ENCODE measurements around the gene UQCC2.

Gene UQCC2

GRCh38 chr6:33729059-33729458 lies 17.6 kb upstream of the UQCC2 start:
- no peaks in the 10 kb centered on the region for H3F3A ChIP-seq (ENCODE audit: control insufficient read depth, insufficient read depth)
- H3K36me3 ChIP-seq (ENCODE audit: control insufficient read depth, low read length): no peaks in the 10 kb centered on the region
- no peak overlapping the region for H3K4me2 ChIP-seq (ENCODE audit: low read length)
- TF ChIP-seq, protein P1, sequence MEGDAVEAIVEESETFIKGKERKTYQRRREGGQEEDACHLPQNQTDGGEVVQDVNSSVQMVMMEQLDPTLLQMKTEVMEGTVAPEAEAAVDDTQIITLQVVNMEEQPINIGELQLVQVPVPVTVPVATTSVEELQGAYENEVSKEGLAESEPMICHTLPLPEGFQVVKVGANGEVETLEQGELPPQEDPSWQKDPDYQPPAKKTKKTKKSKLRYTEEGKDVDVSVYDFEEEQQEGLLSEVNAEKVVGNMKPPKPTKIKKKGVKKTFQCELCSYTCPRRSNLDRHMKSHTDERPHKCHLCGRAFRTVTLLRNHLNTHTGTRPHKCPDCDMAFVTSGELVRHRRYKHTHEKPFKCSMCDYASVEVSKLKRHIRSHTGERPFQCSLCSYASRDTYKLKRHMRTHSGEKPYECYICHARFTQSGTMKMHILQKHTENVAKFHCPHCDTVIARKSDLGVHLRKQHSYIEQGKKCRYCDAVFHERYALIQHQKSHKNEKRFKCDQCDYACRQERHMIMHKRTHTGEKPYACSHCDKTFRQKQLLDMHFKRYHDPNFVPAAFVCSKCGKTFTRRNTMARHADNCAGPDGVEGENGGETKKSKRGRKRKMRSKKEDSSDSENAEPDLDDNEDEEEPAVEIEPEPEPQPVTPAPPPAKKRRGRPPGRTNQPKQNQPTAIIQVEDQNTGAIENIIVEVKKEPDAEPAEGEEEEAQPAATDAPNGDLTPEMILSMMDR (IDR thresholded peaks at IDR 0.05; ENCODE audit: low read depth, low read length, poor library complexity, severe bottlenecking): no peak
- no peak for TF ChIP-seq EZH2phosphoT487 (IDR thresholded peaks at IDR 0.05; ENCODE audit: borderline replicate concordance, low read length)
- H3K4me1 ChIP-seq (ENCODE audit: control insufficient read depth, low read length): peaks cover 13% of the 10 kb centered on the region
- no peaks in the 10 kb centered on the region for H4K20me1 ChIP-seq (ENCODE audit: control insufficient read depth, insufficient read depth, low read depth, low read length)
- no peaks in the 10 kb centered on the region for H3K79me2 ChIP-seq (ENCODE audit: control insufficient read depth, low read length)
- no peaks in the 10 kb centered on the region for H3K9me3 ChIP-seq (ENCODE audit: control insufficient read depth, insufficient read depth, low read length)
- no peak overlapping the region for H3K27ac ChIP-seq (ENCODE audit: low read depth, low read length)
- no peak overlapping the region for H3K4me3 ChIP-seq (ENCODE audit: low read length)
- H3K27me3 ChIP-seq (ENCODE audit: control insufficient read depth, low read length): peaks cover 35% of the 10 kb centered on the region
- no peaks in the 10 kb centered on the region for H3K9me2 ChIP-seq (replicated peaks; ENCODE audit: control insufficient read depth, low read length)

GRCh38 chr6:33728438-33728837 lies 16.9 kb upstream of the UQCC2 start:
- Histone ChIP-seq H3K36me3 (ENCODE audit: control insufficient read depth, low read length) (no peaks in the 10 kb centered on the region), H3K9me2 (replicated peaks; ENCODE audit: control insufficient read depth, low read length) (no peaks in the 10 kb centered on the region), H3K27me3 (ENCODE audit: control insufficient read depth, low read length) (peaks cover 42% of the 10 kb centered on the region), H3K4me3 (ENCODE audit: low read length) (no peak overlapping the region), H3F3A (ENCODE audit: control insufficient read depth, insufficient read depth) (no peaks in the 10 kb centered on the region), H3K79me2 (ENCODE audit: control insufficient read depth, low read length) (no peaks in the 10 kb centered on the region), H3K4me2 (ENCODE audit: low read length) (no peak overlapping the region), H4K20me1 (ENCODE audit: control insufficient read depth, insufficient read depth, low read depth, low read length) (no peaks in the 10 kb centered on the region), H3K9me3 (ENCODE audit: control insufficient read depth, insufficient read depth, low read length) (no peaks in the 10 kb centered on the region), H3K27ac (ENCODE audit: low read depth, low read length) (no peak overlapping the region), H3K4me1 (ENCODE audit: control insufficient read depth, low read length) (peaks cover 13% of the 10 kb centered on the region)
- TF ChIP-seq, protein P1 (IDR thresholded peaks at IDR 0.05; ENCODE audit: low read depth, low read length, poor library complexity, severe bottlenecking): no peak
- TF ChIP-seq EZH2phosphoT487 (IDR thresholded peaks at IDR 0.05; ENCODE audit: borderline replicate concordance, low read length): no peak

- Histone ChIP-seq H4K20me1 (ENCODE audit: control insufficient read depth, insufficient read depth, low read depth, low read length) (no peaks in the 10 kb centered on the region), H3F3A (ENCODE audit: control insufficient read depth, insufficient read depth) (no peaks in the 10 kb centered on the region), H3K27ac (ENCODE audit: low read depth, low read length) (no peak overlapping the region), H3K36me3 (ENCODE audit: control insufficient read depth, low read length) (no peaks in the 10 kb centered on the region), H3K4me3 (ENCODE audit: low read length) (no peak overlapping the region), H3K4me1 (ENCODE audit: control insufficient read depth, low read length) (peaks cover 13% of the 10 kb centered on the region), H3K9me3 (ENCODE audit: control insufficient read depth, insufficient read depth, low read length) (no peaks in the 10 kb centered on the region), H3K27me3 (ENCODE audit: control insufficient read depth, low read length) (peaks cover 47% of the 10 kb centered on the region), H3K4me2 (ENCODE audit: low read length) (peak overlapping the region; percentile 16; the same call in 1 of the 2 replicates), H3K9me2 (replicated peaks; ENCODE audit: control insufficient read depth, low read length) (no peaks in the 10 kb centered on the region), H3K79me2 (ENCODE audit: control insufficient read depth, low read length) (no peaks in the 10 kb centered on the region)
- TF ChIP-seq EZH2phosphoT487 (IDR thresholded peaks at IDR 0.05; ENCODE audit: borderline replicate concordance, low read length): no peak
- TF ChIP-seq, protein P1 (IDR thresholded peaks at IDR 0.05; ENCODE audit: low read depth, low read length, poor library complexity, severe bottlenecking): no peak
Observed at GRCh38 chr6:33727932-33728331, 16.4 kb upstream of the UQCC2 start.
